HCT116 (cell line): ENCODE measurements around the gene PPIP5K2. TPM values are rescaled to one million over a fixed set of nuclear protein-coding genes. Genes with fewer than 3 reads are reported as not detected.

Experiments used
- ATAC-seq: fragments of 200-7000 bp; cut with Tn5 transposase; 2 replicates; pipeline ENCODE4 v1.9.1; 2020; ENCODE audit warnings: mild to moderate bottlenecking, moderate library complexity
- BruUV-seq: library from RNA; stranded (reverse); fragments of 400-500 nt; replicated peaks from 2 replicates; lab custom pipeline; 2021; lab: Mats Ljungman, UMichigan
- CTCF ChIA-PET: fragments of 300-600 bp; sonication (Branson Sonifier 250); formaldehyde crosslinking; loops from one replicate; lab custom pipeline; 2021; ENCODE audit warnings: antibody characterized with exemption; lab: Charles Lee
- POLR2A ChIA-PET: fragments of 300-600, 350-600 bp; sonication (Branson Sonifier 250); formaldehyde crosslinking; loops from one replicate; lab custom pipeline; 2021; ENCODE audit warnings: antibody characterized with exemption; lab: Charles Lee
- RAD21 ChIA-PET, 2 experiments: fragments of 300-600 bp; sonication (Branson Sonifier 250); formaldehyde crosslinking; loops; one replicate each; lab custom pipeline; 2023; ENCODE audit warnings: low total read pairs in 2 of 2; ENCODE audit not compliant: uncharacterized antibody in 2 of 2, unreplicated experiment in 2 of 2, low non-redundant PET in 1 of 2; lab: Charles Lee
- DNase-seq: peaks from one replicate; pipeline ENCODE4 v3.0.0-alpha.2; 2010; ENCODE audit warnings: low read depth, low spot score
- H2AFZ ChIP-seq: fragments of 200-600 bp; shearing (Covaris generic), sonication (generic); 2 replicates; pipeline ENCODE4 v1.6.1; 2017; ENCODE audit warnings: low read depth, mixed run types, mixed read lengths, antibody characterized with exemption, low read length; ENCODE audit not compliant: poor library complexity, severe bottlenecking
- H3K27ac ChIP-seq: 2 replicates; pipeline ENCODE4 v1.5.1; 2012; ENCODE audit warnings: low read depth, low read length
- H3K27me3 ChIP-seq: fragments of 200-600 bp; sonication (generic); 2 replicates; pipeline ENCODE4 v1.6.1; 2016; ENCODE audit warnings: mixed run types, low read length, mixed read lengths; ENCODE audit not compliant: insufficient read depth
- H3K36me3 ChIP-seq, 2 experiments: fragments of 200-500 bp in 1 of 2; fragments of 200-600 bp in 1 of 2; sonication (Bioruptor generic) in 1 of 2; sonication (generic) in 1 of 2; 2 replicates each; pipeline versions ENCODE4 v1.5.1 to v1.6.1; 2014 to 2016; ENCODE audit warnings: low read length in 2 of 2, inconsistent platforms in 1 of 2, mixed read lengths in 1 of 2, mixed run types in 1 of 2; ENCODE audit not compliant: insufficient read depth in 2 of 2, control insufficient read depth in 1 of 2
- H3K4me1 ChIP-seq, 2 experiments: fragments of 200-600 bp in 1 of 2; sonication (generic) in 1 of 2; 2 replicates each; pipeline versions ENCODE4 v1.5.1 to v1.6.1; 2012 to 2017; ENCODE audit warnings: low read length in 2 of 2, inconsistent platforms in 1 of 2, mild to moderate bottlenecking in 1 of 2, mixed read lengths in 1 of 2, mixed run types in 1 of 2, moderate library complexity in 1 of 2; ENCODE audit not compliant: insufficient read depth in 2 of 2, control insufficient read depth in 1 of 2
- H3K4me2 ChIP-seq: fragments of 200-600 bp; sonication (generic); 2 replicates; pipeline ENCODE4 v1.6.1; 2017; ENCODE audit warnings: mixed run types, low read length, mixed read lengths
- H3K4me3 ChIP-seq, 2 experiments: fragments of 200-600 bp in 1 of 2; sonication (generic) in 1 of 2; replicated peaks in 1 of 2; 2 replicates each; pipeline ENCODE4 v1.5.1; 2011 to 2016; ENCODE audit warnings: low read length in 2 of 2, control low read depth in 1 of 2, low read depth in 1 of 2, mild to moderate bottlenecking in 1 of 2, mixed read lengths in 1 of 2, mixed run types in 1 of 2
- H3K79me2 ChIP-seq: fragments of 200-600 bp; sonication (generic); 2 replicates; pipeline ENCODE4 v1.6.1; 2017; ENCODE audit warnings: mild to moderate bottlenecking, mixed run types, low read length, moderate library complexity, mixed read lengths; ENCODE audit not compliant: insufficient read depth
- H3K9ac ChIP-seq: fragments of 200-600 bp; sonication (generic); 2 replicates; pipeline ENCODE4 v1.6.1; 2016; ENCODE audit warnings: low read length, mixed read lengths
- H3K9me2 ChIP-seq: fragments of 200-600 bp; sonication (generic), shearing (Covaris generic); 2 replicates; pipeline ENCODE4 v1.6.1; 2017; ENCODE audit warnings: mixed run types, mild to moderate bottlenecking, moderate library complexity; ENCODE audit not compliant: insufficient read depth
- H3K9me3 ChIP-seq, 2 experiments: fragments of 200-500 bp in 1 of 2; fragments of 200-600 bp in 1 of 2; sonication (Bioruptor generic) in 1 of 2; sonication (generic) in 1 of 2; 2 replicates each; pipeline ENCODE4 v1.6.1; 2014 to 2017; ENCODE audit warnings: low read length in 2 of 2, mixed read lengths in 2 of 2, inconsistent platforms in 1 of 2, low read depth in 1 of 2, mild to moderate bottlenecking in 1 of 2, mixed run types in 1 of 2, moderate library complexity in 1 of 2; ENCODE audit not compliant: control insufficient read depth in 1 of 2, insufficient read depth in 1 of 2
- H4K20me1 ChIP-seq: fragments of 200-600 bp; sonication (generic), shearing (Covaris generic); 2 replicates; pipeline ENCODE4 v1.6.1; 2017; ENCODE audit warnings: mixed run types, mild to moderate bottlenecking, moderate library complexity; ENCODE audit not compliant: insufficient read depth
- CBX3 ChIP-seq: IDR thresholded peaks from 2 replicates; pipeline ENCODE4 v1.6.1; 2012; ENCODE audit warnings: low read depth
- CEBPB ChIP-seq: IDR thresholded peaks from 2 replicates; pipeline ENCODE4 v1.6.1; 2012; ENCODE audit warnings: low read depth
- EGR1 ChIP-seq: IDR thresholded peaks from 2 replicates; pipeline ENCODE4 v1.6.1; 2012; ENCODE audit warnings: low read depth
- ELF1 ChIP-seq: IDR thresholded peaks from 2 replicates; pipeline ENCODE4 v1.6.1; 2012; ENCODE audit warnings: low read depth, borderline replicate concordance
- EZH2 ChIP-seq: fragments of 200-600 bp; sonication (generic); IDR thresholded peaks from 2 replicates; pipeline ENCODE4 v1.6.1; 2017; ENCODE audit warnings: antibody characterized with exemption, mixed run types
- POLR2A ChIP-seq: IDR thresholded peaks from 2 replicates; pipeline ENCODE4 v1.7.0; 2011; ENCODE audit warnings: borderline replicate concordance; ENCODE audit not compliant: insufficient read depth, insufficient read length; ENCODE audit errors: extremely low read depth
- POLR2AphosphoS5 ChIP-seq: IDR thresholded peaks from 2 replicates; pipeline ENCODE4 v1.6.1; 2011; ENCODE audit warnings: mild to moderate bottlenecking, low read depth, low read length, moderate library complexity
- RAD21 ChIP-seq: IDR thresholded peaks from 2 replicates; pipeline ENCODE4 v1.6.1; 2012; ENCODE audit warnings: low read depth, mild to moderate bottlenecking
- TCF7L2 ChIP-seq: IDR thresholded peaks from 2 replicates; pipeline ENCODE4 v1.7.0; 2011; ENCODE audit warnings: borderline replicate concordance, inconsistent platforms; ENCODE audit not compliant: insufficient read depth, insufficient read length; ENCODE audit errors: extremely low read depth
- YY1 ChIP-seq: IDR thresholded peaks from 2 replicates; pipeline ENCODE4 v1.6.1; 2011; ENCODE audit warnings: low read length, low read depth, moderate library complexity, mild to moderate bottlenecking; ENCODE audit not compliant: insufficient replicate concordance; ENCODE audit errors: extremely low read depth
- ZFX ChIP-seq: fragments of 450-650 bp; IDR thresholded peaks from 2 replicates; pipeline ENCODE4 v1.6.1; 2017
- intact Hi-C: fragments of 100-400 bp; cut with micrococcal nuclease; formaldehyde crosslinking; loops from 2 replicates; pipeline ENCODE4 v1.10.0; 2022
- total RNA-seq: library from RNA; stranded (reverse); gene quantifications from one replicate; pipeline ENCODE4 v1.2.1, GENCODE V29; 2021; ENCODE audit not compliant: unreplicated experiment
- TF ChIP-seq, protein P1 (sequence below): IDR thresholded peaks from 2 replicates; pipeline ENCODE4 v1.6.1; 2011; ENCODE audit warnings: mild to moderate bottlenecking, low read length, moderate library complexity; ENCODE audit not compliant: insufficient replicate concordance; ENCODE audit errors: extremely low read depth
- TF ChIP-seq, protein P2 (sequence below): IDR thresholded peaks from 2 replicates; pipeline ENCODE4 v1.6.1; 2012

The PPIP5K2 gene
- total RNA-seq, 1 experiment from 2014 or later, result 45.8 TPM

DNA sequence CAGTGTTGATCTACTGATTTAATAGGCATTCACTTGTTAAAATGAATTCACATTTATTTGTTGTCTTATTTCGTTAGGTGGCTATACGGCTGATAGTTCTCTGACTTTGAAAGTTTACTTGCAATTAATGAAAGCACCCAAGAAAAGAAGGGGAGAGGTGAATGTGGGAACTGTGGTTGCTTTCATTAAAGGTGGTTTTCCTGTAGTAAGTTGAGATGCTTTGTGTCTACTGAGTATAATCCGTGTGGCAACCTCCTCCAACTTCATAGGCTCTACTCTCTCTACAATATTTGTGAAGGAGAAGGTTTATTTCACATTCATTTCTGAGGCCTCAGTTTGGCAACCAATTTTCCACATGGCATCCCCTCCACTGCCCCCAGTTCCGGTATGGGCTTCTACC lies 125.7 kb downstream of the PPIP5K2 start:
- Histone ChIP-seq H2AFZ (no peak overlapping the region), H3K4me1 (no peaks in the 10 kb centered on the region), H3K4me2 (no peak overlapping the region), H3K27ac (no peak overlapping the region), H3K27me3 (no peaks in the 10 kb centered on the region), H3K4me3 (no peak overlapping the region), H4K20me1 (no peaks in the 10 kb centered on the region), H3K9ac (no peak overlapping the region), H3K79me2 (no peaks in the 10 kb centered on the region), H3K9me2 (no peaks in the 10 kb centered on the region), H3K36me3 (no peaks in the 10 kb centered on the region), H3K9me3 (no peaks in the 10 kb centered on the region)
- intact Hi-C loops, result no loop called here
- ChIA-PET POLR2A (no interaction called here), CTCF (no interaction called here), RAD21 (no interaction called here)
- TF ChIP-seq EGR1 (no peak), ELF1 (no peak), CBX3 (no peak), CEBPB (no peak), TCF7L2 (no peak)
- TF ChIP-seq, protein P1, sequence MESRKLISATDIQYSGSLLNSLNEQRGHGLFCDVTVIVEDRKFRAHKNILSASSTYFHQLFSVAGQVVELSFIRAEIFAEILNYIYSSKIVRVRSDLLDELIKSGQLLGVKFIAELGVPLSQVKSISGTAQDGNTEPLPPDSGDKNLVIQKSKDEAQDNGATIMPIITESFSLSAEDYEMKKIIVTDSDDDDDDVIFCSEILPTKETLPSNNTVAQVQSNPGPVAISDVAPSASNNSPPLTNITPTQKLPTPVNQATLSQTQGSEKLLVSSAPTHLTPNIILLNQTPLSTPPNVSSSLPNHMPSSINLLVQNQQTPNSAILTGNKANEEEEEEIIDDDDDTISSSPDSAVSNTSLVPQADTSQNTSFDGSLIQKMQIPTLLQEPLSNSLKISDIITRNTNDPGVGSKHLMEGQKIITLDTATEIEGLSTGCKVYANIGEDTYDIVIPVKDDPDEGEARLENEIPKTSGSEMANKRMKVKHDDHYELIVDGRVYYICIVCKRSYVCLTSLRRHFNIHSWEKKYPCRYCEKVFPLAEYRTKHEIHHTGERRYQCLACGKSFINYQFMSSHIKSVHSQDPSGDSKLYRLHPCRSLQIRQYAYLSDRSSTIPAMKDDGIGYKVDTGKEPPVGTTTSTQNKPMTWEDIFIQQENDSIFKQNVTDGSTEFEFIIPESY, result no peak
- BruUV-seq, result no TSS peak
- DNase-seq, result no peak
- ATAC-seq, result no peak

DNA sequence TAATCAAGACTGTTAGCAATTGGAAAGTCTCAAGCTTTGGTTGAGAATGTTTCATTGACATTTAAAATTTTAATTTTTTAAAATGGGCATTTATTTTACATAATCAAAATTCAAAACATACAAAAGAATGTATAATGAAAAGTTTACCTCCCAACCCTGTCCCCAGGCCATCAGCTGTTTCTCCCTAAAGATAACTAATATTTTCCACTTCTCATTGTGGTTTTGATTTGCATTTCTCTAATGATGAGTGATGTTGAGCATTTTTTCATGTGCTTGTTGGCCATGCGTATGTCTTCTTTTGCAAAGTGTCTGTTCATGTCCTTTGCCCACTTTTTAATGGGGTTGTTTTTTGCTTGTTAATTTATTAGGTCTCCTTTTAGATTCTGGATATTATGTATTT lies 127.0 kb downstream of the PPIP5K2 start:
- Histone ChIP-seq H3K36me3 (no peaks in the 10 kb centered on the region), H3K9ac (no peak overlapping the region), H2AFZ (no peak overlapping the region), H3K9me2 (no peaks in the 10 kb centered on the region), H4K20me1 (no peaks in the 10 kb centered on the region), H3K4me1 (no peaks in the 10 kb centered on the region), H3K27ac (no peak overlapping the region), H3K4me3 (no peak overlapping the region), H3K9me3 (no peaks in the 10 kb centered on the region), H3K79me2 (no peaks in the 10 kb centered on the region), H3K27me3 (no peaks in the 10 kb centered on the region), H3K4me2 (no peak overlapping the region)
- RAD21 ChIA-PET, result no interaction called here
- ATAC-seq (no peak), DNase-seq (no peak)
- no peak for TF ChIP-seq POLR2AphosphoS5
- no peak for TF ChIP-seq EZH2
- no peak for TF ChIP-seq TCF7L2
- no peak for TF ChIP-seq CEBPB
- TF ChIP-seq, protein P2, sequence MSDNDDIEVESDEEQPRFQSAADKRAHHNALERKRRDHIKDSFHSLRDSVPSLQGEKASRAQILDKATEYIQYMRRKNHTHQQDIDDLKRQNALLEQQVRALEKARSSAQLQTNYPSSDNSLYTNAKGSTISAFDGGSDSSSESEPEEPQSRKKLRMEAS, result no peak
- TF ChIP-seq ZFX, result no peak
- TF ChIP-seq YY1, result no peak
- no peak for TF ChIP-seq ELF1
- TF ChIP-seq POLR2A, result no peak
- no peak for TF ChIP-seq RAD21
- intact Hi-C loops, result no loop called here
- BruUV-seq, result no TSS peak
- CTCF ChIA-PET, result no interaction called here
- POLR2A ChIA-PET, result interaction anchor here (1.1 kb wide), 1 partner anchor 11 kb away, joined by 4 read pairs; the partner anchor contains the start of gene MACIR
